Activated T-cell treated with anti-CD3 and anti-CD28 coated beads, Interleukin-2, amount 50 U/mL, for 24 hours (primary cell): ENCODE measurements around the gene TMEM59L.

Experiments
- DNase-seq: peaks from one replicate; pipeline ENCODE4 v3.0.0-alpha.2; 2020
- H3K27ac Mint-ChIP-seq: 2 replicates; pipeline ENCODE4 v1.8.0; 2020; ENCODE audit warnings: mild to moderate bottlenecking, mixed read lengths
- H3K27me3 Mint-ChIP-seq: 2 replicates; pipeline ENCODE4 v1.8.0; 2020; ENCODE audit warnings: mixed read lengths
- H3K36me3 Mint-ChIP-seq: 2 replicates; pipeline ENCODE4 v1.8.0; 2020; ENCODE audit warnings: low read depth, mixed read lengths
- H3K4me1 Mint-ChIP-seq: 2 replicates; pipeline ENCODE4 v1.8.0; 2020; ENCODE audit warnings: low read depth, mixed read lengths
- H3K4me3 Mint-ChIP-seq: 2 replicates; pipeline ENCODE4 v1.8.0; 2020; ENCODE audit warnings: mild to moderate bottlenecking, moderate library complexity, mixed read lengths
- H3K9me3 Mint-ChIP-seq: 2 replicates; pipeline ENCODE4 v1.8.0; 2020; ENCODE audit warnings: mixed read lengths

TMEM59L gene

DNA sequence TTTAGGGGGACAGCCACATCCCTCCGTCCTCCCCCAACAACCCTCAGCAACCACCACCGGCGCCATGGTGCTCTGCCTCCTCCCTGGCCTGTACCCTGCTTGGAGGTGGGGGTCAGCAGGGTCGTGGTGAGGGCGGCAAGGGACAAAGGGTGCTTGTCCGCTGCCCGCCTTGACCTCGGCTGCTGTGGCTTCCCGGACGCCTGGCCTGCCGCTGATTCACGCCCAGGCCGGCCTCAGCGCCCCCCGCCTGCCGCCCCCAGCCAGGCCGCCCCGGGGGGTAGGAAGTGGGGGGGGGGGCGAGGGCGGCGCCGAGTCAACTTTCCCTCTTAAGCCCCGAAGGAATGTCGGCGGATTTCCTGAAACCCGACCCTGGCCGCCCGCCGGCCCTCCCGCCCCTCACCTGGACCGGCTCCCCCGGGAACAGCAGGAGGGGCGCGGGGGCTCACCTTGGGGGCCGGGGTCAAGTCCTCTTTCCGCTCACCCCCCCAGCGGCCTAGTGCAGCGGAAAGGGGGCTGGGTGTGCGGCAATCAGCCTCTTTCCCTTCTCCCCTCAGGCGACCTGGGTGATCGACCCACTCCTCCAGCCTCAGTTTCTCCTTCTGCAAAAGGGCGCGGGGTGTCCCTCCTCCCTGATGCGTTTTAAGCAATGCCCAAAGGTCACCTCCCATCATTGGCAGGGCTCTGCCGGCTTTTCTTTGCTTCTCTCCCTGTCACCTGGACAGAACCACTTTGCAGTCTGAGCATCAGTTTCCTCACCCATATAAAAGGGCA is 1.9 kb upstream of the TMEM59L start:
- no peak for DNase-seq
- Mint-ChIP-seq H3K27ac (no peak overlapping the region), H3K27me3 (peaks cover 79% of the 10 kb centered on the region), H3K4me1 (peaks cover 22% of the 10 kb centered on the region), H3K9me3 (no peaks in the 10 kb centered on the region), H3K36me3 (no peaks in the 10 kb centered on the region), H3K4me3 (no peak overlapping the region)

DNA sequence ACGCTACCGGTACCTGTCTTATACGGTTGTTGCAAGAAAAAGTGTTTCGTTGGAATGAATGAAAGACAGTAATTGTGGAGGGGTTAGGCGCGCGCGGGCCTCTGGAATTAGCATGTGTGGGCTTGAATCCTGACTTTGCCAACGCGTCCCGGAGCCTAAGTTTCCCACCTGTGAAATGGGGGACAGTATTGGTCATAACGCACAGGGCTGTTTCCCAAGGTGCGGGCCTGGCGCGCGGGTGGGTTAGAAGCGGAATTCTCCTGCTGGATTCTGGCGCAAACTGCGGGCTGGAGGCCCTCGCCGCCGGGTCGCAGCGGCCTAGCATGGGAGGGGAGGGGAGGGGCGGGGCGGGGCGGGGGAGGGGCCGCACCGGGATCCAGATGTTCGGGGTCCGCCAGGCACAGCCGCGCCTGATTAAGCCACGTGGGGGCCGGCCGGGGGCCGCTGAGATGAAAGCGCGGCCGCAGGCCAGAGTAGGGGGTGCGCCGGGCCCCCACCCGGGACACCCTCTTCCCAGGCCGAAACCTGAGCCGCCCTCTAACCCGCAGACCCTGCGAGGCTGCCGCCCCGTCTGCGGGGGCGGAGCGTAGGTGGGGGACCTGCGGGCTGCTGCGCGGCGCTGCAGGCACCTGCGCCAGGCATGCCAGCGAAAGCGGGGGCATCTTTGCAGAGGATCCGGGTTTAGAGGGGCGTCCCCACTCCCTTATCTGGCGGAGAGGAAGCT is 1.2 kb upstream of the TMEM59L start:
- peaks cover 86% of the 10 kb centered on the region for H3K27me3 Mint-ChIP-seq
- no peaks in the 10 kb centered on the region for H3K9me3 Mint-ChIP-seq
- H3K36me3 Mint-ChIP-seq: no peaks in the 10 kb centered on the region
- peak overlapping the region; percentile 62 for H3K4me3 Mint-ChIP-seq
- no peak overlapping the region for H3K27ac Mint-ChIP-seq
- peaks cover 22% of the 10 kb centered on the region for H3K4me1 Mint-ChIP-seq
- no peak for DNase-seq

DNA sequence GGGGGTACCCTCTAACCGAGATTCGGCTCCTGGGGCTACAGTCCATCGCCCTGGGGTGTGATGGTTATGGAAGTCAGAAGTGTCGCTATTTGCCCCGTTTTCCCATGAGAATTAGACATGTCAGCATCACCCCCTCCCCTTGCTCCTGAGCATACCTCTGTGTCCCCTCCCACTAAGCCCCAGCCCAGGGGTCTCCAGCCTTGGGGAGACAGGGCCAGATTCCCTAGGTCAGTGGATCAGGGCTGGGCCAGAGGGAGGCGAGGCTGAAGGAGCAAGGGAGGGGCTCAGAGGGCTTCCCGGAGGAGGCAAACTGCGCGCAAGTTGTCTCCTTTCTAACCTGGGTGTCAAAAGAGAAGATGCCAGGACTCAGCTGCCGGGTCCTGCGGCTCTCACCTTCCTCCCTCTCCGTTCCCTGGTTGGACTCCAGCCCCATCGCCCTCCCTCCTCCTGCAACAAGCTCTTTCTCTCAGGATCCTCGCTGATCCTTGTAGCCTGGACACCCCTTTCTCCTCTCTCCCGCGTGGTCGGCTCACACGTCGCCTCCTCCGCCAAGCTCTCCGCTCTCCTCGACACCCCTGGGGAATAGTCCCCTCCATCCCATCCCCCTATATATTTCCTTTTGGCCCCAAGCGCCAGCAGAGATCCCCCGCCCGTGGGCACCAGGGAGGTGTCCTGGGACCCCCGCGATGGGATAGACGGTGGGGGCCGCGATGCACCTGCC is 459 bp upstream of the TMEM59L start:
- no peak for DNase-seq
- Mint-ChIP-seq H3K4me1 (peaks cover 22% of the 10 kb centered on the region), H3K9me3 (no peaks in the 10 kb centered on the region), H3K27me3 (peaks cover 87% of the 10 kb centered on the region), H3K36me3 (no peaks in the 10 kb centered on the region), H3K27ac (no peak overlapping the region), H3K4me3 (peak overlapping the region; percentile 62)

DNA sequence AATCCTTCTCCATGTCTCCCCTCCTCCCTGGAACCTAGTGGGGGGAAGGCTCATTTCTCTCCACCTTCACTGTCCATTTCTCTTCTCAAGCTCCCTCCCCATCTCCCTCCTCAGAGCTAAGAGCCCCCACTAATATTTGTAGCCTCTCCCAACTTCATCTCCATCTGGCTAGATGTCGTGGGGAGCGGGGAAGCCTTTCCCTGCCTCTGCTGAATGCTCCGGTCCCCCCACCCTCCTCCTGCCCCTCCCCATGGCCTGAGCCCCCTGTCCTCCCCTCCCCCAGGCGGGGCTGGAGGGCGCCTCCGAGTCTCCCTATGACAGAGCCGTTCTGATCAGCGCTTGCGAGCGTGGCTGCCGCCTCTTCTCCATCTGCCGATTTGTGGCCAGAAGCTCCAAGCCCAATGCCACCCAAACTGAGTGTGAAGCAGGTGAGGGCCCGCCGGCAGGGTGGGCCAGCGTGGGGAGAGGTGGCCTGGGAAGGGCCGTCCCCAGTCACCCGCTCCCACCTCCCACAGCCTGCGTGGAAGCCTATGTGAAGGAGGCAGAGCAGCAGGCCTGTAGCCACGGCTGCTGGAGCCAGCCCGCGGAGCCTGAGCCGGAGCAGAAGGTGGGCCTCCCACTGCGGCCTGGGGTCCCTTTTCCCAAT is 1.0 kb downstream of the TMEM59L start:
- DNase-seq: no peak
- Mint-ChIP-seq H3K9me3 (no peaks in the 10 kb centered on the region), H3K27ac (no peak overlapping the region), H3K27me3 (peaks cover 80% of the 10 kb centered on the region), H3K4me1 (peaks cover 16% of the 10 kb centered on the region), H3K4me3 (peak overlapping the region; percentile 38), H3K36me3 (no peaks in the 10 kb centered on the region)

DNA sequence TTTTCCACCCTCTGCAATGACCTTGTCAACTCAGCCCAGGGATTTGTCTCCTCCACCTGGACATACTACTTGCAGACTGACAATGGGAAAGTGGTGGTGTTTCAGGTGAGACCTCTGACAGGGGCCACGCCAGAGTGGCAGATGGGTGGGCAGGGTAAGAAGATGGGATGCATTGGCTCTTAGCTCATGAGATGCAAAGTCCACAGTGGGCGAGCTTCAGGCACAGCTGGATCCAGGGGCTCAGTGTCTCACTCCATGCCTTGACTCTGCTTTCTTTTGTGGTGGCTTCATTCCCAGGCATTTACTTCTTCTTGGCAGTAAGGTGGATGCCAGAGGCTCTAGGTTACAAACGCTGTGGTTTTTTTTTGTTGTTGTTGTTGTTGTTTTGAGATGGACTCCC is 3.4 kb downstream of the TMEM59L start:
- Mint-ChIP-seq H3K27ac (no peak overlapping the region), H3K27me3 (peaks cover 59% of the 10 kb centered on the region)

DNA sequence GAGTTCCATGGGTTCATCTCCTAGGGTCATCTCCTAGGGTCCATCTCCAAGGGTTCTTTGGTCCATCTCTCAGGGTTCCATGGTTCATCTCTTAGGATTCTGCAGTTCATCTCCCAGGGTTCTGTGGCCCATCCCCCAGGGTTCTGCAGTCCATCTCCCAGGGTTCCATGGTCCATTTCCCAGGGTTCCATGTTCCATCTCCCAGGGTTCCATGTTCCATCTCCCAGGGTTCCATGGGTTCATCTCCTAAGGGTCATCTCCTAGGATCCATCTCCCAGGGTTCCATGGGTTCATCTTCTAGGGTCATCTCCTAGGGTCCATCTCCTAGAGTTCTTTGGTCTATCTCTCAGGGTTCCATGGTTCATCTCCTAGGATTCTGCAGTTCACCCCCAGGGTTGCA is 4.9 kb downstream of the TMEM59L start:
- no peak overlapping the region for H3K27ac Mint-ChIP-seq
- no peak overlapping the region for H3K4me3 Mint-ChIP-seq
- peaks cover 47% of the 10 kb centered on the region for H3K27me3 Mint-ChIP-seq
- DNase-seq: no peak
- H3K36me3 Mint-ChIP-seq: no peaks in the 10 kb centered on the region
- no peaks in the 10 kb centered on the region for H3K9me3 Mint-ChIP-seq
- peaks cover 4% of the 10 kb centered on the region for H3K4me1 Mint-ChIP-seq

More for the DNA sequence above, 3.4 kb downstream of the TMEM59L start:
- Mint-ChIP-seq H3K36me3 (no peaks in the 10 kb centered on the region), H3K4me1 (peaks cover 15% of the 10 kb centered on the region), H3K9me3 (no peaks in the 10 kb centered on the region), H3K4me3 (no peak overlapping the region)
- no peak for DNase-seq

DNA sequence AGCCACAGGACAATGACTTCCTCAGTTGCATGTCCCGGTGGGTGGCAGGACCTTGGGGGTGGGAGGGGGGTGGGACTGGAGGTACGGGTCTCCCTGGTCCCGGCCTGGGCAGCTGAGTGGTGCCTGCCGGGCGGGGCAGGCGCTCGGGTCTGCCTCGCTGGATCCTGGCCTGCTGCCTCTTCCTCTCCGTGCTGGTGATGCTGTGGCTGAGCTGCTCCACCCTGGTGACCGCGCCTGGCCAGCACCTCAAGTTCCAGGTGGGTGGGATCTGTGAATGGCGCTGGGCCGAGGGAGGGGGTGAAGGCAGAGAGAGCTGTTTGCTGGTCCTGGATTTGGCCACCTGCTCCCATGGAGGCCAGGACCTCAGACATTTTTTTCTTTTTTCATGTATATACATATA is 5.6 kb downstream of the TMEM59L start:
- H3K36me3 Mint-ChIP-seq: no peaks in the 10 kb centered on the region
- no peak for DNase-seq
- H3K4me1 Mint-ChIP-seq: peaks cover 3% of the 10 kb centered on the region
- H3K9me3 Mint-ChIP-seq: no peaks in the 10 kb centered on the region
- H3K27me3 Mint-ChIP-seq: peaks cover 44% of the 10 kb centered on the region
- H3K4me3 Mint-ChIP-seq: no peak overlapping the region
- H3K27ac Mint-ChIP-seq: no peak overlapping the region

DNA sequence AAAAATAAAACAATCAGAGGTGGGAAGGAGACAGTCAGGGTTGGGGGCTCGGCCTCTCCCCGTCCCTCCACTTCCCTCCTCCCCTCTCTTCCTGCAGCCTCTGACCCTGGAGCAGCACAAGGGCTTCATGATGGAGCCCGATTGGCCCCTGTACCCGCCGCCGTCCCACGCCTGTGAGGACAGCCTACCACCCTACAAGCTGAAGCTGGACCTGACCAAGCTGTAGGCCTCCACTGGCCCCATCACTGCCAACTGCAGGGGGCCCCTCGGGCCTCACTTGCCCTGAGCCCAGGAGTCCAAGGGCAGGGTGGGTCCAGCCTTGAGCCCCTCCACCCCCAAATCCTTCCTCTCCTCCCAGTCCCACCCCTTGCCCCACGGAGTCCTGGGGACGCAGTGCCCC is 7.6 kb downstream of the TMEM59L start:
- no peaks in the 10 kb centered on the region for H3K4me1 Mint-ChIP-seq
- DNase-seq: no peak
- H3K27me3 Mint-ChIP-seq: peaks cover 24% of the 10 kb centered on the region
- no peaks in the 10 kb centered on the region for H3K36me3 Mint-ChIP-seq
- no peak overlapping the region for H3K4me3 Mint-ChIP-seq
- H3K27ac Mint-ChIP-seq: no peak overlapping the region
- H3K9me3 Mint-ChIP-seq: no peaks in the 10 kb centered on the region

DNA sequence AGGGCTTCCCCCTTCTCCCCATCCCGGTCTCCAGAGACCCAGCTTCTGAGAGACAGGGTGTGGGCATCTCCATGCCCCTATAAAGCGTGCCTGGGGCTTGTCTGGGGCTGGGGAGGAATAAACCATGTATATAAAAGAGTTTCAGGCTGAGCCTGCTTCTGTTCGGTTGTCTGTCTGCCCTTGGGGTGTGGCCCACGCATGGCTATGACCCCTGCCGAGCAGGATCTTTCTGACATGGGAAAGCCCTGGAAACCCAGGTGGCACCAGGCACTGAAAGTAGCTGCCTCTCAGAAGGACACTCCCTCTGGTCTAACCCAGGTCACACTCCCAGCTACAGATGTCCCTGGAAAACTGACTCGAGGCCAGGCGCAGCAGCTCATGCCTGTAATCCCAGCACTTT is 8.2 kb downstream of the TMEM59L start:
- DNase-seq: no peak
- Mint-ChIP-seq H3K27me3 (peaks cover 19% of the 10 kb centered on the region), H3K27ac (no peak overlapping the region), H3K36me3 (no peaks in the 10 kb centered on the region), H3K9me3 (no peaks in the 10 kb centered on the region), H3K4me3 (no peak overlapping the region), H3K4me1 (no peaks in the 10 kb centered on the region)

DNA sequence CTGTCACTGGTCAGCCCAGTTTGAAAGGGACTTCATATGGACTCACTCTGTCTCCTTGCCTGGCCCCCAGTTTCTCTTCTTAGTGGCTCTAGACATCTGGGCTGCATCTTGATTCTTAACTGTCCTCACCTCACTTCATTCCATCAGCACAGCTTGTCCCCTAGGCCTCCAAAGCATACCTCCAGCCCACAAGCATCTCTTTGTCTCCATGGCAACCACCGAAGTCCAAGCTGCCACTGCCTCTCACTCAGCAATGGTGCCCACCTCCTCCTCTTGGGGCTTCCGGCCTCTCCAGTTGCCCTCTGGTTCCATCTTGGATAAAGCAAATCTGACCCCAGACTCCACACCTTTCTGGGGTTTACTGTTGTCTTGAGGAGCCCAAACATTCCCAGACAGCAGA is 14.2 kb downstream of the TMEM59L start:
- Mint-ChIP-seq H3K36me3 (no peaks in the 10 kb centered on the region), H3K4me3 (no peak overlapping the region), H3K9me3 (no peaks in the 10 kb centered on the region), H3K27me3 (no peaks in the 10 kb centered on the region), H3K27ac (no peak overlapping the region), H3K4me1 (no peaks in the 10 kb centered on the region)
- no peak for DNase-seq

DNA sequence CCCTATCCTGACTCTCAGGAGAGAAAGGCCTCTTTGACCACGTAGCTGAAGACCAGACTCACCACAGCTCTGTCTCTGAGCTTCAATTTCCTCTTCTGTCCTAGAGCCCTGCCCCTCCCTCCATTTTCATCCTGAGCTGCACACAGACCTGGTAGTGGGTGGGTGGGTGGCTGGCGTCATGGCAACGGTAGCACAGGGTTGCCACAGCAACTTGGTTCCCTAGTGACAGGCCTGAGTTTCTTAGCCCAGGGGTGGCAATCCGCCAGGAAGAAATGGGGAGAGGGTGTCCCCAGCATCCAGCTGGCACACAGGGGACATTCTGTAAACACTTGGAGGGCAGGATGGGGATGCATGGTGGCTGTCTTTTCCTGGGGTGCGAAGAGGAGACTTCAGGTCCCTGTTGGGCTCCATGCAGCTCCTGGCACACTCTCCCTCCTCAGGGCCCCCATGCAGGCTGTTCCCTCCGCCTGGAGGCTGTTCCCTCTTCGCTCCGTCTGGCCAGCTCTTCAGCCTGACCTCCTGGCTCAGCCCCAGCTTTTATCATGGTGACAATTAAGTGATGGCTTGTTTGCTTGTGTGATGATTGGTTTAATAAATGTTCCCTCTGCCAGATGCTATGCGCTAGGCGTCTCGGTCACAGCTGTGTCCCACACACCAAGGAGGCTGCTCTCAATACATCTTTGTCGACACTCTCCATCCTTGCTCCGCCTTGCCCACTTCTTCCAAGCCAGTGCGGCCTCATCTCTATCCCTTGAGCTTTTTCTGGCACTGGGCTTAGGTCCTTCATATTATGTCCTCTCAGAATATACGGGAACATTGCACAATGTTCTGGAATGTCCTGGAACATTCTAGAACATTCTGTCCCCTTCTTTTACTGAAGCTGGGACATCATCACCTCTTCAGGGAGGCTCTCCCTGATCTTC is 16.8 kb downstream of the TMEM59L start:
- Mint-ChIP-seq H3K4me1 (no peaks in the 10 kb centered on the region), H3K36me3 (no peaks in the 10 kb centered on the region), H3K27me3 (no peaks in the 10 kb centered on the region), H3K4me3 (no peak overlapping the region), H3K27ac (no peak overlapping the region), H3K9me3 (no peaks in the 10 kb centered on the region)
- DNase-seq: no peak

DNA sequence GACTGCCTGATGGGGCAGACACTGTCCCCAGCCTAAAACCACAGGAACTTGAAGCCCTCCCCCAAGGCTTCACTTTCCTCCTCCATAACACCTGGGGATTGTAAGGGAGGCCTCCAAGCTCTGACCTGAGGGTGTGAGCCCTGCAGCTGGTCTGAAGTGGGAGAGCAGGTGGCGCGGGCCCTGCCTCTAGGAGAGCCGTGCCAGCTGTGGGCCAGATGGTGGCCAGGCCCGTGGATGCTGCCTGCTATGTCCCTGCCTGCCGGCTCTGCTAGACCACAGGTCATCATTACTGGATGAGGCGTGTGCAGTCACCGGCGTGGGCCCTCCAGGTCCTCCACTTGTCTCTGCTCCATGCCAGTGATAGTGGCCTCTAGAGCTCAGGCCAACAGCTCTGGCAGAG is 20.7 kb downstream of the TMEM59L start:
- Mint-ChIP-seq H3K9me3 (no peaks in the 10 kb centered on the region), H3K27me3 (no peaks in the 10 kb centered on the region), H3K4me1 (peaks cover 24% of the 10 kb centered on the region), H3K36me3 (peaks cover 5% of the 10 kb centered on the region), H3K4me3 (no peak overlapping the region), H3K27ac (no peak overlapping the region)
- no peak for DNase-seq

DNA sequence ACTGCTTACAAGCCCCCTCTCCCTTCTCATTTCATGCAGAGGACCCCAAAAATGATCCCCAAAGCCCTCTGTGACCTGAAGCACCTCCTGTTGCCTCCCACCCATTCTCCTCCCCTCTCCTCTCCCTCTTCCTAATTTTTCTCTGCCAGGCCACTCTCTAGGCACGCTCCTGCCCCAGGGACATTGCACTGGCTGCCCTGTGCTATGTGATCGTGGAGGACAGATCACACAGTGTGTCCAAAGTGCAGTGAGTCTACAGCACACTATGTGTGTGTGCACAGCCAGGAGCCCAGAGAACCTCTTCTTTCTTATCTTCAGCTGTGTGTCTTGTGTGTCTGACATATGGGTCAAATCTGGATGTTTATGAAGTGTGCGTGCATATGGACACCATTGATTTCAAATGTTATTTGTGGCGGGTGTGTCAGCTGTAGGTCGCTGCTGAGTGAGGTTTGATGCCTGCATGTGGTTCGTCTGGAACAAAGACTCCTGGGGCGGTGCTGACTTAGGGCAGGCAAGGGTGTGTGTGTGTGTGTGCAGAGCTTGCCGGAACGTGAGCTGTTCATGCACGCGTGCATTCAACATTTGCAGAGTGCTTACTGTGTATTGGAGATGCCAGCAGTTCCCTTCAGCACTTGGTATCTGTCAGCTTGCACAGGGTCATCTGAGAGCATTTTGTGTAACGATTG is 22.1 kb downstream of the TMEM59L start:
- H3K36me3 Mint-ChIP-seq: peaks cover 5% of the 10 kb centered on the region
- H3K4me3 Mint-ChIP-seq: no peak overlapping the region
- DNase-seq: no peak
- H3K27me3 Mint-ChIP-seq: no peaks in the 10 kb centered on the region
- H3K9me3 Mint-ChIP-seq: no peaks in the 10 kb centered on the region
- H3K27ac Mint-ChIP-seq: no peak overlapping the region
- peaks cover 31% of the 10 kb centered on the region for H3K4me1 Mint-ChIP-seq
